ENCODE results near the gene MRPS2. TPM values are rescaled to one million over a fixed set of nuclear protein-coding genes. Genes with fewer than 3 reads are reported as not detected.
"Not testable (repeated sequence)": the region's sequence is repeated elsewhere in the genome, so short reads cannot be mapped to it uniquely, and the experiment has no call there.

Gene MRPS2
- total and polyA plus RNA-seq, 10 of the 15 experiments (the other 5 are each of a cell fraction or from before 2014, with no cell fraction given): 3.3 to 103 (median 69.5) TPM

DNA sequence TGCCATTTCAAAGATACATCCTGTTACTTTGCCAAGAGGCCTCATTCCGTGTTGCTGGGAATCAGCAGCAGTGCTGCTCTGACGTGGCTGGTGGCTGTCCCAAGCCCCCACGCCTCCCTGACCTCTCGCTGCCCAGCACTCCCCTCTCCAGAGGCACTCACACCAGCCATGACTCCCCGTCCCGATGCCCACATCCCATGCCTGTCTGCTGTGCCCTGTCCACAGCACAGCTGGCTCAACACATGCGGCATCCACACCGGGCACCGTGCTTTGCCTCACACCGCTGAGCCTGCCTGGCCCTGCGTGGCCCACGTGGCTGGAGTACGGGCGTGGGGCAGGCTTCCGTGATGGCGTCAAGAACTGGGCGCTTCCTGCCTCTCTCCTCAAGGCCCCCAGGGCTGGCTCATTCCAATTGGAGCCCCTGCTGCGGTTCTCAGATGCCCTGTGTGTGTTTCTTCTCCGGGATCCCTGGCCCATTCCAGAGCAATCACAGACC lies 12.9 kb downstream of the MRPS2 start:
- 52% methylated on average over 19 of the region's 19 CpGs for WGBS (ENCODE audit: insufficient coverage, insufficient replicate concordance, low lambda C conversion rate, missing lambda C conversion rate)
- TF ChIP-seq MXI1 (IDR thresholded peaks at IDR 0.05; ENCODE audit: low read depth, low read length): no peak
- TF ChIP-seq MTA3 (IDR thresholded peaks at IDR 0.05; ENCODE audit: borderline replicate concordance, low read length): no peak
- no peak for TF ChIP-seq STAT3 (IDR thresholded peaks at IDR 0.05; ENCODE audit: low read depth, low read length)
- no peak for TF ChIP-seq FOXK2 (IDR thresholded peaks at IDR 0.05)
- no peak for TF ChIP-seq KLF5 (IDR thresholded peaks at IDR 0.05; ENCODE audit: partially characterized antibody)
- no peak overlapping the region for H2AFZ ChIP-seq (ENCODE audit: control insufficient read depth, low read depth, low read length)
- POLR2A ChIA-PET: no interaction called here
- FAIRE-seq: no peak
- no peak for DNase-seq (ENCODE audit: low read depth, low spot score)
- in situ Hi-C loops (cut with MboI) (no loop called here), intact Hi-C loops (cut with micrococcal nuclease; ENCODE audit: unreplicated experiment) (no loop called here)
- no peak overlapping the region for H3K9ac ChIP-seq (ENCODE audit: control insufficient read depth, insufficient read depth, low read length)
- H3K4me3 ChIP-seq: no peak overlapping the region
- RAD21 ChIA-PET (ENCODE audit: unreplicated experiment): no interaction called here
- no peak overlapping the region for H3K27ac ChIP-seq (ENCODE audit: control insufficient read depth, insufficient read depth)
- no peaks in the 10 kb centered on the region; a peak in 1 of 4 replicates for H3K27me3 ChIP-seq (replicated peaks in 1 of 2; ENCODE audit: control insufficient read depth in 2 of 2, insufficient read depth in 2 of 2, low read length in 1 of 2)
- no TSS peak for BruUV-seq (replicated peaks)
- H3K4me2 ChIP-seq (ENCODE audit: control insufficient read depth, insufficient read depth): no peak overlapping the region
- CTCF ChIA-PET: no interaction called here
- ATAC-seq: no peak
- H3K9me3 ChIP-seq (replicated peaks; ENCODE audit: control insufficient read depth, insufficient read depth, low read length): no peaks in the 10 kb centered on the region; the same call in 2 of the 3 replicates
- SMC1A ChIA-PET (ENCODE audit: uncharacterized antibody, unreplicated experiment): no interaction called here
- no peaks in the 10 kb centered on the region for H4K20me1 ChIP-seq (ENCODE audit: control insufficient read depth, insufficient read depth)
- H3K36me3 ChIP-seq (ENCODE audit: control insufficient read depth in 2 of 2, insufficient read depth in 2 of 2, low read length in 1 of 2): no peaks in the 10 kb centered on the region
- H3K79me2 ChIP-seq (ENCODE audit: control insufficient read depth, insufficient read depth, low read length): no peaks in the 10 kb centered on the region
- H3K4me1 ChIP-seq (ENCODE audit: control insufficient read depth, insufficient read depth, low read length): no peaks in the 10 kb centered on the region

DNA sequence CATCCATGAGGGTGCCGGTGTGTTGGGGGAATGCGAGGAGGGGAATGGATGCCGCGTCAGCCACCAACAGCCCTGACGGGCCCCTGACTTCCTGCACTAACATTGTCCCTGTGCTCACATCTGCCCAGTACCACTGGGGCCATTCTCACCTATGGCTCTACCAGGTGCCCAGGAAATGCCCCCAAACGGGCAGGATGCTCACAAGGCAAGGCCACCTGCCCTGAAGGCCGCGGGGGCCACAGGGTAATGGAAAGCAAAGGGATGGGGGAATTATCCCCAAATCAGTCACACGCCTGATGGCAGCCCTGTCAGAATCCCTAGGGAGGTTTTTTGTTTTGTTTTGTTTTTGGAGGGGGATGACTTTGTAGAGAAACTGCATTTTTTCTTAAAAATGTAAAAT lies 13.4 kb downstream of the MRPS2 start:
- H3K9ac ChIP-seq (ENCODE audit: control insufficient read depth, insufficient read depth, low read length); in situ Hi-C loops (cut with MboI); H3K9me3 ChIP-seq (replicated peaks; ENCODE audit: control insufficient read depth, insufficient read depth, low read length); H4K20me1 ChIP-seq (ENCODE audit: control insufficient read depth, insufficient read depth); H2AFZ ChIP-seq (ENCODE audit: control insufficient read depth, low read depth, low read length); ATAC-seq; DNase-seq (ENCODE audit: low read depth, low spot score); BruUV-seq (replicated peaks); H3K79me2 ChIP-seq (ENCODE audit: control insufficient read depth, insufficient read depth, low read length); H3K4me2 ChIP-seq (ENCODE audit: control insufficient read depth, insufficient read depth); FAIRE-seq; intact Hi-C loops (cut with micrococcal nuclease; ENCODE audit: unreplicated experiment); H3K4me3 ChIP-seq; H3K27me3 ChIP-seq (replicated peaks in 1 of 2; ENCODE audit: control insufficient read depth in 2 of 2, insufficient read depth in 2 of 2, low read length in 1 of 2); H3K27ac ChIP-seq (ENCODE audit: control insufficient read depth, insufficient read depth); CTCF ChIA-PET; RAD21 ChIA-PET (ENCODE audit: unreplicated experiment); POLR2A ChIA-PET; H3K36me3 ChIP-seq (ENCODE audit: control insufficient read depth in 2 of 2, insufficient read depth in 2 of 2, low read length in 1 of 2); H3K4me1 ChIP-seq (ENCODE audit: control insufficient read depth, insufficient read depth, low read length); SMC1A ChIA-PET (ENCODE audit: uncharacterized antibody, unreplicated experiment): not testable (repeated sequence)
- WGBS (ENCODE audit: insufficient coverage, insufficient replicate concordance, low lambda C conversion rate, missing lambda C conversion rate): 52% methylated on average over 9 of the region's 9 CpGs

Measured in GM12878 (cell line).